ENCODE measurements around the gene TEKT2. TPM values are rescaled to one million over a fixed set of nuclear protein-coding genes. Genes with fewer than 3 reads are reported as not detected.

TEKT2 gene, protein sequence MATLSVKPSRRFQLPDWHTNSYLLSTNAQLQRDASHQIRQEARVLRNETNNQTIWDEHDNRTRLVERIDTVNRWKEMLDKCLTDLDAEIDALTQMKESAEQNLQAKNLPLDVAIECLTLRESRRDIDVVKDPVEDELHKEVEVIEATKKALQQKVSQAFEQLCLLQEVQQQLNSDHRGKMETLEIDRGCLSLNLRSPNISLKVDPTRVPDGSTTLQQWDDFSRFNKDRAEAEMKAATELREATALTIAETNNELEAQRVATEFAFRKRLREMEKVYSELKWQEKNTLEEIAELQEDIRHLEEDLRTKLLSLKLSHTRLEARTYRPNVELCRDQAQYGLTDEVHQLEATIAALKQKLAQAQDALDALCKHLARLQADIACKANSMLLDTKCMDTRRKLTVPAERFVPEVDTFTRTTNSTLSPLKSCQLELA
- total RNA-seq: not detected
- long read RNA-seq: 0 reads

DNA sequence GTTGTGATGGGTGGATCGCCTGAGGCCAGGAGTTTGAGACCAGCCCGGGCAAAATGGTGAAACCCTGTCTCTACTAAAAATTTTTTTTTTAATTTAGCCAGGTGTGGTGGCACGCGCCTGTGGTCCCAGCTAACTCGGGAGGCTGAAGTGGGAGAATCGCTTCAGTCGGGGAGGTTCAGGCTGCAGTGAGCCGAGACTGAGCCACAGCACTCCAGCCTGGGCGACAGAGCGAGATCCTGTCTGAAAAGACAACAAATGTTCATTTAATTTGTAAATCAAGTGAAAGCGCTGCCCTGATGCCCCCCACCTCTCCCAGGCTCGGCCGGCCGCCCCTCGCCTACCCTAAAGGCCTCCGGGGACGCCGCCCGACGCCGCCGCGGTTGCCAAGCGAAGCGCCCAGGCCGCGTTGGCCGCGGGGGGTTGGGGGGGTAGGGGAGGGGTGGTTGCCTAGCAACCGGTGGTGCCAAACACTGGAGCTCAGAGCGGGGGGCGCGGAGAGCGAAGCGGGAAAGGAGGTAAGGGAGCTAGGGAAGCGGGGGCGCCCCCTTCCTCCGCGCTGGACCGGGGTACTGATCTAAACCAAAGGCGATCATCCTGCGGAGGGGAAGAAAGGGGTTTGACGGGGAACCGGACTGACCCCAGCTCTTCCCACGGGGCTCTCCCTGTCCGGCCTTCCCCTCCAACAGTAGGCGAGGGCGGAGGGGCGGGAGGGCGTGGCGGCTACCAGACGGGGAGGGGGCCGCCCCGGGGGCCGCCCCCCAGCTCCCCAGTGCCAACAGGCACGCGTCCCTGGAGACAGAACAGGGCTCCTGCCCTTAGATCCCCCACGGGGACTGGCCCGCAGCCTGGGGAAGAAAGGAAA is at the start of gene TEKT2:
TSS of gene TEKT2 (plus strand) at position 460 of the 862 bp plus-strand sequence. CDS start 828 bp downstream, outside the sequence.
- peaks cover 18% of the 10 kb centered on the region for H3K4me1 ChIP-seq
- TF ChIP-seq, protein P1, sequence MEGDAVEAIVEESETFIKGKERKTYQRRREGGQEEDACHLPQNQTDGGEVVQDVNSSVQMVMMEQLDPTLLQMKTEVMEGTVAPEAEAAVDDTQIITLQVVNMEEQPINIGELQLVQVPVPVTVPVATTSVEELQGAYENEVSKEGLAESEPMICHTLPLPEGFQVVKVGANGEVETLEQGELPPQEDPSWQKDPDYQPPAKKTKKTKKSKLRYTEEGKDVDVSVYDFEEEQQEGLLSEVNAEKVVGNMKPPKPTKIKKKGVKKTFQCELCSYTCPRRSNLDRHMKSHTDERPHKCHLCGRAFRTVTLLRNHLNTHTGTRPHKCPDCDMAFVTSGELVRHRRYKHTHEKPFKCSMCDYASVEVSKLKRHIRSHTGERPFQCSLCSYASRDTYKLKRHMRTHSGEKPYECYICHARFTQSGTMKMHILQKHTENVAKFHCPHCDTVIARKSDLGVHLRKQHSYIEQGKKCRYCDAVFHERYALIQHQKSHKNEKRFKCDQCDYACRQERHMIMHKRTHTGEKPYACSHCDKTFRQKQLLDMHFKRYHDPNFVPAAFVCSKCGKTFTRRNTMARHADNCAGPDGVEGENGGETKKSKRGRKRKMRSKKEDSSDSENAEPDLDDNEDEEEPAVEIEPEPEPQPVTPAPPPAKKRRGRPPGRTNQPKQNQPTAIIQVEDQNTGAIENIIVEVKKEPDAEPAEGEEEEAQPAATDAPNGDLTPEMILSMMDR (IDR thresholded peaks at IDR 0.05; ENCODE audit: borderline replicate concordance): no peak
- no peak for DNase-seq
- H3K27ac ChIP-seq (replicated peaks): no peak within 1 kb of the TSS
- H3K36me3 ChIP-seq: no peaks in the 10 kb centered on the region
- intact Hi-C loops (cut with micrococcal nuclease): no loop called here
- no peaks in the 10 kb centered on the region for H3K9me3 ChIP-seq (replicated peaks)
- peak within 1 kb of the TSS; percentile 63 for H3K4me3 ChIP-seq
- H3K27me3 ChIP-seq (ENCODE audit: low read depth): peaks cover 41% of the 10 kb centered on the region

DNA sequence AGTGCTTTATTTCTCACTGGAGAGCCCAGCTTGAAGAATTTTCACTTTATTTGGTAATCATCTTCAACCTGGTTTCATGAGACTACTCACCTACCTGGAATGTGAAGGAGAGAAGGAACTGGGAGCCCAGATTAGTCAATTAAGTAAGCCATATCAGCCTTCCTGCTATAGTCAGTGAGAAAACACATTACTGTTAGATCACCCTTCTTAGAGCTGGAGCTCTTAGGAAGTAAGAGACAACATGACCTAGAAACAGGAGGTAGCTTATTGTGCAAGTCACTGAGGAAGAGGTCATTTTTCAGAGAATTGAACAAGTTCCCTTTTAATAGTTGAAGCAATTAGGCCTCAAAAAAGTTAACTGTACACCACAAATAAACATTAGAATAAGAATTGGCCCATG is 49.2 kb upstream of the TEKT2 start:
- Histone ChIP-seq H3K36me3 (peaks cover 78% of the 10 kb centered on the region), H3K27me3 (ENCODE audit: low read depth) (no peaks in the 10 kb centered on the region), H3K4me3 (no peak overlapping the region), H3K9me3 (replicated peaks) (no peaks in the 10 kb centered on the region), H3K27ac (replicated peaks) (no peak overlapping the region), H3K4me1 (no peaks in the 10 kb centered on the region)
- TF ChIP-seq, protein P1 (IDR thresholded peaks at IDR 0.05; ENCODE audit: borderline replicate concordance): no peak
- no peak for DNase-seq
- intact Hi-C loops (cut with micrococcal nuclease): no loop called here

DNA sequence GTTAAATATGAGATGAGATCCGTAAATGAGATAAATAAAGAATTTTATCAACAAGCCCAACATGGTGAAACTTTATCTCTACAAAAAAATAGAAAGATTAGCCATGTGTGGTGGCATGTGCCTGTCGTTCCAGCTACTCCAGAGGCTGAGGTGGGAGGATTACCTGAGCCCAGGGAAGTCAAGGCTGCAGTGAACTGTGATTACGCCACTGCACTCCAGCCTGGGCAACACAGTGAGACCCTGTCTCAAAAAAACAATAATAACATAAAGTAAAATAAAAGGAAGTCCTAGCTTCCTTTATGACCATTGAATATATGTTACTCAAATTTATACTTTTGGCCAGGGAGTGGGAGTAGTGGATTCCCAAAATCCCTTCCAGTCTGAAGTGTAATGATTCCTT is 48.7 kb upstream of the TEKT2 start:
- H3K36me3 ChIP-seq: peaks cover 78% of the 10 kb centered on the region
- intact Hi-C loops (cut with micrococcal nuclease): no loop called here
- no peaks in the 10 kb centered on the region for H3K9me3 ChIP-seq (replicated peaks)
- no peaks in the 10 kb centered on the region for H3K27me3 ChIP-seq (ENCODE audit: low read depth)
- no peak overlapping the region for H3K27ac ChIP-seq (replicated peaks)
- no peak for DNase-seq
- H3K4me1 ChIP-seq: no peaks in the 10 kb centered on the region
- H3K4me3 ChIP-seq: no peak overlapping the region
- TF ChIP-seq, protein P1 (IDR thresholded peaks at IDR 0.05; ENCODE audit: borderline replicate concordance): no peak

DNA sequence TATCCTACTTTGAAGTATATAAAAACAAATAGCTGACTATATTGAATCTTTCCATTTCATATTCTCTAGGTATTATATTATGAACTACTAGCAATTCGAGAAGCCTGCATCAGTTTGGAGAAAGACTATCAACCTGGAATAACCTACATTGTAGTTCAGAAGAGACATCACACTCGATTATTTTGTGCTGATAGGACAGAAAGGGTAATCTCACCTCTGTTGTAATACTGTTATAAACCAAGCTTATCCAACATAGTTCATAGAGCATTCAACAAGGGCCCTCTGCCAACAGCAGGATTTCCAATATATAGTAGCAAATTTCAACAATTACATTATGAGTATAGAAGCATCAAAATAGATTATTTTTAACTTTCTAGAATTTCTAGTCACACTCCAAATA is 43.7 kb upstream of the TEKT2 start:
- peaks cover 86% of the 10 kb centered on the region for H3K36me3 ChIP-seq
- no peaks in the 10 kb centered on the region for H3K27me3 ChIP-seq (ENCODE audit: low read depth)
- no peaks in the 10 kb centered on the region for H3K9me3 ChIP-seq (replicated peaks)
- intact Hi-C loops (cut with micrococcal nuclease): no loop called here
- TF ChIP-seq, protein P1 (IDR thresholded peaks at IDR 0.05; ENCODE audit: borderline replicate concordance): no peak
- H3K4me1 ChIP-seq: no peaks in the 10 kb centered on the region
- no peak overlapping the region for H3K4me3 ChIP-seq
- DNase-seq: no peak
- H3K27ac ChIP-seq (replicated peaks): no peak overlapping the region

DNA sequence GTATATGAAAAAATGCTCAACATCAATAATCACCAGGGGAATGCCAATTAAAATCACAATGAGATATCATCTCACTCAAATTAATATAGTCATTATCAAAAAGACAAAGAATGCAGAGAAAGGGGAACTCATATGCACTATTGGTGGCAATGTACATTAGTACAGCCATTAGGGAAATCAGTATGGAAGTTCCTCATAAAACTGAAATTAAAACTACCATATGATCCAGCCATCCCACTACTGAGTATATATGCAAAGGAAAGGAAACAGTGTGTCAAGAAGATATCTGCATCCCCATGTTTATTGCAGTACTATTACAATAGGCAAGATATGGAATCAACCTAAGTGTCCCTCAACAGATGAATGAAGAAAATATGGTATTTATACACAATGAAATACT is 32.1 kb upstream of the TEKT2 start:
- Histone ChIP-seq H3K4me1 (no peaks in the 10 kb centered on the region), H3K36me3 (peaks cover 42% of the 10 kb centered on the region), H3K27me3 (ENCODE audit: low read depth) (no peaks in the 10 kb centered on the region), H3K27ac (replicated peaks) (no peak overlapping the region), H3K4me3 (no peak overlapping the region), H3K9me3 (replicated peaks) (no peaks in the 10 kb centered on the region)
- TF ChIP-seq, protein P1 (IDR thresholded peaks at IDR 0.05; ENCODE audit: borderline replicate concordance): no peak
- intact Hi-C loops (cut with micrococcal nuclease): no loop called here
- DNase-seq: no peak

Measured in left ventricle myocardium inferior (tissue), 1 donor.